ENCODE results near the gene SPRR2D. TPM values are rescaled to one million over a fixed set of nuclear protein-coding genes. Genes with fewer than 3 reads are reported as not detected.

The SPRR2D gene
- total and polyA plus RNA-seq, 2 donors (not counting 3 experiments of a cell fraction or from before 2014, with no cell fraction given) = not detected

- Histone ChIP-seq H2AFZ (ENCODE audit: low read depth, low read length) (no peak overlapping the region), H3K9ac (replicated peaks; ENCODE audit: extremely low read depth, insufficient read depth, low read length) (no peak overlapping the region), H4K20me1 (replicated peaks; ENCODE audit: control insufficient read depth, extremely low read depth, insufficient read depth, low read length) (no peaks in the 10 kb centered on the region), H3K9me1 (replicated peaks; ENCODE audit: control insufficient read depth, extremely low read depth, insufficient read depth, low read length) (no peaks in the 10 kb centered on the region), H3K9me3 (replicated peaks; ENCODE audit: control insufficient read depth, insufficient read depth, low read length) (no peaks in the 10 kb centered on the region), H3K27me3 (ENCODE audit: control insufficient read depth in 2 of 2, insufficient read depth in 2 of 2, low read length in 2 of 2) (no peaks in the 10 kb centered on the region), H3K4me1 (ENCODE audit: control insufficient read depth, extremely low read depth, insufficient read depth, low read length) (no peaks in the 10 kb centered on the region), H3K36me3 (ENCODE audit: control insufficient read depth in 2 of 2, extremely low read depth in 1 of 2, insufficient read depth in 2 of 2, low read length in 2 of 2) (no peaks in the 10 kb centered on the region), H3K4me2 (ENCODE audit: insufficient read depth, low read length) (no peak overlapping the region), H3K27ac (ENCODE audit: insufficient read depth, low read depth, low read length) (no peak overlapping the region), H3K79me2 (ENCODE audit: control insufficient read depth, insufficient read depth, low read length) (no peaks in the 10 kb centered on the region), H3K4me3 (replicated peaks in 1 of 3; ENCODE audit: insufficient read depth in 1 of 3, low read depth in 1 of 3, low read length in 3 of 3) (no peak overlapping the region)
- POLR2A ChIA-PET = no interaction called here
- CTCF ChIA-PET = no interaction called here
- FAIRE-seq (no peak), DNase-seq (ENCODE audit: low read depth, low spot score) (no peak)
- dilution Hi-C loops (cut with MboI; ENCODE audit: extremely low pct_ligation_motif_present, low sequenced_read_pairs) = no loop called here
- TF ChIP-seq, protein P1, sequence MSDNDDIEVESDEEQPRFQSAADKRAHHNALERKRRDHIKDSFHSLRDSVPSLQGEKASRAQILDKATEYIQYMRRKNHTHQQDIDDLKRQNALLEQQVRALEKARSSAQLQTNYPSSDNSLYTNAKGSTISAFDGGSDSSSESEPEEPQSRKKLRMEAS (IDR thresholded peaks at IDR 0.05; ENCODE audit: insufficient read depth, insufficient read length) = no peak
- no peak for TF ChIP-seq JUN (IDR thresholded peaks at IDR 0.05; ENCODE audit: borderline replicate concordance, insufficient read depth, insufficient read length, low read depth)
- intact Hi-C loops (cut with micrococcal nuclease) = no loop called here
- BruUV-seq (replicated peaks) = no TSS peak
These were observed 40.6 kb downstream of the SPRR2D start for GRCh38 chr1:153000294-153000693.

DNA sequence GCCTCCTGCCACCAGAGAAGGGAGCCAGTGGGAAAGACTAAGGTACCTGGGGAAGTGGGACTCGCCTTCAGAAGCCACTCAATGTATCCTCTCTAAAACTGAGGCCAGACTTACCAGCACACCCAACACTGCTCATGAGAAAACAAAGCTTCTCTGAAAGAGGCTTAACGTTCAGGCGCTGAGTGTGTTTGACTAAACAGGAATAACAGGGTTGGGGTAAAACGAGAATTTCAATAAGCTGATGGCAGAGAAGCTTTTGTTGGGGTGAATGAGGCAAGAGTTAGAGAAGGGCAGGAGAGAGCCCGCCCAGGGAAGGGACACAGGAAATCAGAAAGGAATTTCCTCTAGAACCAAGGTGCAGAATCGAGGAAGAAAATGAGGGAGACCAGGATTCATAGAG lies 41.1 kb downstream of the SPRR2D start:
- H3K27ac ChIP-seq (ENCODE audit: insufficient read depth, low read depth, low read length) = no peak overlapping the region
- H3K9me1 ChIP-seq (replicated peaks; ENCODE audit: control insufficient read depth, extremely low read depth, insufficient read depth, low read length) = no peaks in the 10 kb centered on the region
- no peaks in the 10 kb centered on the region for H3K27me3 ChIP-seq (ENCODE audit: control insufficient read depth in 2 of 2, insufficient read depth in 2 of 2, low read length in 2 of 2)
- H3K4me2 ChIP-seq (ENCODE audit: insufficient read depth, low read length) = no peak overlapping the region
- POLR2A ChIA-PET = no interaction called here
- DNase-seq (ENCODE audit: low read depth, low spot score) (no peak), FAIRE-seq (no peak)
- no peaks in the 10 kb centered on the region for H3K36me3 ChIP-seq (ENCODE audit: control insufficient read depth in 2 of 2, extremely low read depth in 1 of 2, insufficient read depth in 2 of 2, low read length in 2 of 2)
- H3K9ac ChIP-seq (replicated peaks; ENCODE audit: extremely low read depth, insufficient read depth, low read length) = no peak overlapping the region
- H3K9me3 ChIP-seq (replicated peaks; ENCODE audit: control insufficient read depth, insufficient read depth, low read length) = no peaks in the 10 kb centered on the region
- no TSS peak for BruUV-seq (replicated peaks)
- H4K20me1 ChIP-seq (replicated peaks; ENCODE audit: control insufficient read depth, extremely low read depth, insufficient read depth, low read length) = no peaks in the 10 kb centered on the region
- no peak overlapping the region for H2AFZ ChIP-seq (ENCODE audit: low read depth, low read length)
- H3K4me1 ChIP-seq (ENCODE audit: control insufficient read depth, extremely low read depth, insufficient read depth, low read length) = no peaks in the 10 kb centered on the region
- TF ChIP-seq EZH2 (IDR thresholded peaks at IDR 0.05; ENCODE audit: borderline replicate concordance, low read depth, low read length, severe bottlenecking) (no peak), POLR2A (IDR thresholded peaks at IDR 0.05; ENCODE audit: low read depth, low read length) (no peak), CTCF (IDR thresholded peaks at IDR 0.05; ENCODE audit: extremely low read depth in 1 of 2, insufficient read depth in 1 of 2, low read depth in 1 of 2, low read length in 2 of 2) (no peak), GATA2 (IDR thresholded peaks at IDR 0.05; ENCODE audit: insufficient read depth, insufficient read length, low read depth, low read length) (no peak), MYC (IDR thresholded peaks at IDR 0.05; ENCODE audit: low read depth, low read length) (no peak), JUN (IDR thresholded peaks at IDR 0.05; ENCODE audit: borderline replicate concordance, insufficient read depth, insufficient read length, low read depth) (no peak), POLR2AphosphoS5 (IDR thresholded peaks at IDR 0.05; ENCODE audit: insufficient read depth, low read depth, low read length) (no peak)
- TF ChIP-seq, protein P1 (IDR thresholded peaks at IDR 0.05; ENCODE audit: insufficient read depth, insufficient read length) = no peak
- no peaks in the 10 kb centered on the region for H3K79me2 ChIP-seq (ENCODE audit: control insufficient read depth, insufficient read depth, low read length)
- H3K4me3 ChIP-seq (replicated peaks in 1 of 3; ENCODE audit: insufficient read depth in 1 of 3, low read depth in 1 of 3, low read length in 3 of 3) = no peak overlapping the region
- CTCF ChIA-PET = no interaction called here
- intact Hi-C loops (cut with micrococcal nuclease) = no loop called here
- dilution Hi-C loops (cut with MboI; ENCODE audit: extremely low pct_ligation_motif_present, low sequenced_read_pairs) = no loop called here
